Fibroblast of skin of right quadriceps (primary cell): ENCODE measurements around the gene PI16.
"Not testable (repeated sequence)": the region's sequence is repeated elsewhere in the genome, so short reads cannot be mapped to it uniquely, and the experiment has no call there.

Experiments
- DNase-seq: peaks from one replicate; pipeline ENCODE4 v3.0.0-alpha.2; 2013

The PI16 gene

DNA sequence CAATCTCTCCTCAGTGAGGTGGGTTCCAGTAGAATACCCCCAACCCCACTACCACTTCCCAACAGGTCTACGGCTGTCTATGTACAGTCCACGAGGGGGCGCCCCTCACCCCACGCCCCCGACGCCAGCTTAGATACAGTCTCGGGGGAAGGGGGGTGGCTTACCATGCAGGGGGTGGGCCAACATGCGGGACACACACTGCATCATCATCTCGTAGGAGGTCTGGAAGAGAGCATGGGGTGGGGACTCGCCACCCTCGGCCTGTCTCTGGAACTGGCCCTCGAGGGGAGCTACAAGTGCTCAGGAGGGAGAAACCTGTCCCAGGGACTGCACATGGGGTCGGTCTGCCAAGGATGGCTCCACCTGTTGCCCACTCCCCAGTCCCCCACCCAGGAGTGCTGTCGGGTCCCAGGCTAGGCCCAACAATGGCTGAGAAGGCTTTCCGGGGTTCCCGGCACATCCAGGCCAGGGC, 23.0 kb downstream of the PI16 start:
- peak; percentile 15 for DNase-seq

DNA sequence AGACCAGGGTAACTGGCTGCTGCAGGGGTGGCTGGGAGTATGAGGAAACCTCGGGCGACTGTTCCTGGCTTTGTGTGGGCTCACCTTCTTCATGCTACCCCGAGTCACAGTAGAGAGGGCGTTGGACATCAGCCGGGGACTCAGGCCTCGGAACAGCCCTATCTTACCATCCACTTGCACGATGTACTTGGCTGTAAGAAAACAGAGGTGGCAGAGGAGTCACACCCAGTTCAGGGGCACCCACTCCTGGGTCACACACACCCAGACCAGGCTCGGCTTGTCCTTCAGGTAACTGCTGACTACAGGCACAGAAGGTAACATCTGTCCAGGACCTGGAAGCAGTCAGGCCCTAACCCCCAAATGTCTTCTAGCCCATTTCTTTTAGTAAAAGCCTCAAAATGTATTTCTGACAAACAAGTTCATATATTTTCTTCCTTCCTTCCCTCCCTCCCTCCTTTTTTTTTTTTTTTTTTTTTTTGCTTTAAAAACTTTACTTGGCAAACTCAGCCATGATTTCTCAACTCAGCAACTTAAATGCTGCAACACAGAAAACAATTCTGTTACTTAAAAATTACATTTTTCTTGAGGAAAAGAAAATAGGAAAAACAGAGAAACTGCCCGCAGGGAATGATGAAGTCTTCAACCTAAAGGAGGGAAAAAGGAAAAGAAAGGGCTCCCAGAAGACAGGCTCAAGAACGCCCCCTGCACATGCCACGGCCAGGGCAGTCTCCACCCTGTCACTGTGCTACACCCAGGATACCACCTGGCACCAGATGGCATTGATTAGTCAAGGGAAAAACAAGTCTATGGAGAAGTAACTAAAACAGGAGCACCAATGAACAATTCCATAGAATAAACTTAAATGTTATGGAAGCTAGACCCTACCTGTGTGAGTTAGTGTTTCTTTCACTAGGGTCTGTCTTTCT, 24.1 kb downstream of the PI16 start:
- no peak for DNase-seq

DNA sequence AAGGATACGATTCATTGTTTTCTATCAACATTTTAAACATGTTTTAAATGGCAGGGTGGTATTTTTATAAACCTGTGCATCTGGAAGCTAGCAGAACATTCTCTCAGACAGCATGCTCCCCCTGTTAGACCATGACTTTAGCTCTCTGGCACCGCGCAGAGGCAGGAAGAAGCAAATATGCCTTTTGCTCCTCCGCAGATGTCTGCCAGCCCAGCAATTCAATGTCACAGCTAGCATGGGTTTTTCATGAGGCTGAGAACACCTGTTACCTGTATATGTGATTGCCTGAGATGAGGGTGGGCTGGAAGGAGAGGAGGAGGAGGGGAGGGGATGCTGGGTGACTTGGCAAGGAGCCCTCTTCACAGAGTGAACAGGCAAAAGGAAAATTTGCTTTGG, 24.8 kb downstream of the PI16 start:
- peak; percentile 64 for DNase-seq

DNA sequence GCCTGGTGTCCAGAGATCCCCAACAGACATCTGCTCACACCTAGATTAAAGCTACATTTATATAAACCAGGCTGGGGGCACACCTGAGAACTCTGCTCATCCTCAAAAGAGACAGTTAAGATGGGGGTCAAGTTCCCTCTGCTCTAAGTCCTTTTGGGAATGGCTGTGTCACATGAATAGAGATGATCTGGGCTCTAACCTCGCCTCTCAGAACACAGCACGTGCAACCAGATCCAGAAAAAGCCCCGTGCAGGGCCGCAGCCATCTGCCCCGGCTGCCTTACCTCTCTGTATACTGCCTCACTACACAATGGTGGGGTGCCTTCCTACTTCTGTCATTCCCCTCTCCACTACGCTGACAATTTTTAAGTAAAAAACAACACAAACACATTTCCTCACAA, 25.6 kb downstream of the PI16 start:
- no peak for DNase-seq

DNA sequence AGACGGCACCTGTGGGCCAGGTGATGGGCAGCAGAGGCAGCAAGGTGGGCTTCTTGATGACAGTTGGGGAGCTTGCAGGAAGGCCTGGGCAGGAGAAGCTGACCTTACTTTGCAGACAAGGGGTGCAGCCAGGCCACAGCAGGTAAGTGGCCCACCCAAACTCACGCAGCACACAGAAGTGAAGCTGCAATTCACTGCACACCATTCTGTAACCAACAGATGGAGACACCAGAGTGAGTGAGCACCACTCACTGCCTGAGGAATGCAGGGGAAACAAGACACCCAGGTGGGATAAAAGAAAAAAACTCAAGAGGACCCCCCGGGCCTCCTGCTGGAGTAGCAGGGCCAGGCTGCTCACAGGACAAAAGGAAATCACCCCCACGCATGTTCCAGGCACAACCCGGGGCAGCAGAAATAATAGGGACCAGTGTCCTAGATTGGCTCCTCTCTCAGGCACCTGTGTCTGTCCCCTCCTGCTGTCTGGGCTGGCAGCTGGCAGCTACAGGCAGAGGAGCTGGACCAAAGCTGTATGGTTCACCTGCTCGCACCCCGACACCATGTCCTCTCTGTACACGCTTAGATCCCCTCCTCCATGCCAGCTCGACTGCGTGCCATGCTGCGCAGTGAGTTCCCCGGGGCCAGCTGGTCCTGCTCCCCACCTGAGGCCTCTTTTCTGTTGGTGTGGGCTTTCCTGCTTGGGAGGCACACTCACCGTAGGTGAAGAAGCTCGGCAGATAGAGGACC, 26.5 kb downstream of the PI16 start:
- no peak for DNase-seq

DNA sequence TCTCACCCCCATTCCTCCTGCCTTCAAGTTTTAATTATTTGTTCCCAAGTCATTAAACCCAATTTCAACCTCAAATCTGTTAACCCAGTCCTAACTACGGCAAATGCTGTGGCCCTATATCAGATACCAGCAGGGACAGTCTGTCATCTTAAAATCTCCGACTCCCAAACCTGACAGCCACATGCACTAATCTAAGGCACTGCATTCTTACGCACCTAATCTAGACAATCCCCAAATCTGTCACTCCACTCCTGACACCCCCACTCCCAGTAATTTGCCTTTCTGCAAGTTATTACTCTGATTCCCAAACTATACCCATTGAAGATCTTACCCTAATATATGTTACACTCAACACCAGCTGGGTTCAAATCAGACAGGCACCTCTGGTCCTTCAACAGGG, 29.0 kb downstream of the PI16 start:
- DNase-seq = no peak

DNA sequence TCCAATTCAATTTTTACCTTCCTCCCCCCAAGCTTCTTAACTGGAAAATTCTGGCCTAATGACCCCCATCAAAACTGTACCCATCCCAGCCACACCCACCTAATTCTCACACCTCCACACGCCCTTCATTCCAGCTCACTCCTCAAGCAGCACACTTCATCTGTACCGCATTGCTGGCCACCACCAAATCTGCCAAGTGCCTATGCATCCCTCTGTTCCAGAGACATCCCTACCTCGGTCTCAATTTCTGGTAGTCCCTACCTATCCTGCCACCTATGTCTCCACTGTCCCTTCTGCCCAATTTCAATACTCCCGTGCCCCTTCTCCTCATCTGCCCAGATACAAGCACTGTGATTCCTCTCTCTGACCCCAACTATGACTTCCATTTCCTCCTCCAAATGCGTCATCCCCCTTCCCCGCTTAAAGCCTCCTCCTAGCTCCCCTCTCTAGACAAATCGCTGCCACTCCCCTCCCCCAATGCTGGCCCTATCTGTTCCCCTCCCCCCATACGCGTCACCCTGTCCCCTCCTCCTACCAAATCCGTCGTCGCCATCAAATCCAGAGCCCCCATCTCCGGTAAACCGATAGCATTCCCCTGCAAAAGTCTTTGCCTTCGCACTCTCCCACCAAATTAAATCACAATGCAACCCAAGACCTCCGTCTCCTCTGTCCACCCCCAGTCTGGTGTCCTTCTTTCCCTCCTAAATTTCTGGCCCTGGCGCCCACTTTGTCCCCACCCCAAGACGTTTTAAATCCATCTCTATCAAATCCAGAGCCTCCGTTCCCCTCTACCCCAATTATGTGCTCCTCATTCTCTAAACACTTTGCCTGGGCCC, 30.3 kb downstream of the PI16 start:
- peak; percentile 85 for DNase-seq

DNA sequence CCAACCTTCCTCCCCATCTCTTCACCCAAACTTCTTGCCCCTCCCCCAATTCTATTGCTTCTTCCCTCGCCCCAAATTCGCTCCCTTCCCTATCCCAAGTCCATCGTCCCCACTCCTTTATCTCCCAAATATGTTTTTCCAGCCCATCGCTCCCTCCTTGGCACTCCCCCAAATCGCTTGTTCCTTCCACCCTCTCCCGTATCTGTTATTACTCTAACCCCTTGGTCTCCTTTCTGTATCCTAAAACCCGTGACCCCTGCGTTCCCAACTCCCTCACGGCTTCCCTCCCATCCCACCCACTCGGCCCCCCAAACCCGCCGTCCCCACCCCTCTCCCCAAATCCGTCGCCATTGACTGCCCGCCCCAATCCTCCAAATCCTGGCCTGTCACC, 30.9 kb downstream of the PI16 start:
- no peak for DNase-seq

DNA sequence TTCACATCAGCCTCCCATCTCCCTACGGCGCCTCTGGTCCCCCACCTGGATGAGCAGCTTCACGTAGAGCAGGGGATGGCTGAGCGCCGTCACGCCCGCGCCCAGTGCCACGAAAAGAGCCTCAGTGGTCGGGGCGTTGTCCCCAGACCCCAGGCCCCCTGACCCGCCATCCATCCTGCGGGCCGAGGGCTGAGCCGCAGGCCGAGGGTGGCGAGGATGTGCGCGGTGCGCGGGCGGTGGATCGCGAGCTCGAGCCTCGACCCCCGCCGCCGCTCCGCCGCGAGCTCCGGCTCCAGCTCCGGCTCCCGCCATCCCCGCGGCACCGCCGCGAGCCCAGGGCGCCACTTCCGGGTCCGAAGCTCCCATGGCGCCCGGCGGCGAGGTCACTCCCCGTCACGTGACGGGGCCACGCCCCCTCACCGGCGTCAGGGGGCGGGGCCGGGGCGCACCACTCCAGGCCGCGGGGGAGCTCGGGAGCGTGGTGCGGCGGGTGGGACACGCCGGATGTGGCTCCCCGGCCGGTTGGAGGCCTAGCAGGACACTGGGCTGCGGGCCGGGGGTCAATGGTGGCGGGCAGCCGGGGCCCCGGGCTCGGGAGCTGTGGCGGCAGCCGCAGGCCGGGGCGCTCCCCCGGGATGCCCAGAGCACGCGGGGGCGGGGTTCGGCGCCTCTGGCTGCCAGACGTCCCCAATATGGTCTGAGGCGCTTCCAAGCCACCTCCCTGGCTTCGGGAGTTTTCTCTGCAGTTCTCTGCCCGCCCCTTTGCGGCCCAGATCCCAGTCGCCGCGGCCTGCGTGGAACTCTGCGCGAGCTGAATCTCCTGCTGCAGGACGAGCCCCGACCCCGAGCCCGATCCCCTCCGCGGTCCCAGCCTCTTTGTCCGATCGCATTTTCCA, 31.5 kb downstream of the PI16 start, which contains the start of gene MTCH1:
Gene MTCH1, minus strand, starts transcription at position 389 of the 896 bp plus-strand sequence. Its CDS starts 23 bp downstream, at position 366.
- peak; percentile 91 for DNase-seq

DNA sequence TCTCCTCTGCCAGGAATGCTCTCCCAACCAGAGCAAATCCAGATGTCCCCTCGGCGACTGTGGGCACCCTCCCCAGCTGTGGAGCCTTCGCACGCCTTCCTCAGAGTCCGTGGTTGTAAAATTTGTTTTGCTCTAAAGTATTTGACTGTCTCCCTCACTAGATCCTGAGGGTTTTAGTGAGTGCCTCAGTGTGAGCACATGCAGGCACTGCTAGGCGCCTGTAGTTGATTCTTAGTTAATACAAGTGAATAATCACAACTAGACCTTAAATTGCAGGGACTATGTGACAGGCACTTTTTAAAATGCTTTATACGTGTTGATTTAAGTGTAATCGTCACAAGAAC, 32.1 kb downstream of the PI16 start:
- DNase-seq = no peak

DNA sequence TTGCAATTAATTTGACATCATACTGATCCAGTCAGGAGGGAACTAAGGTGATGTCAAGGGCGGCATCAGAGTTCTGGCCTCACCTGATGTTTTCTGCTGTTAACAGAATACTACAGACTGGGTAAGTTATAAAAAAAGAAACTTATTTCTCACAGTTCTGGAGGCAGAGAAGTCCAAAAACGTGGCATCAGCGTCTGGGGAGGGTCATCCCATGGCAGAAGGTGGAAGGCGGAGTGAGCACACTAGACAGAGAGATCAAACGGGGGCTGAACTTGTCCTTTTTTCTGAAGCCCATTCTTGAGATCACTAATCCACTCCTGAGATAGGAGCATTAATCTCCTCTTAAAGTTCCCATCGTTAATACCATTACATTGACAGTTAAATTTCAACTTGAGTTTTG, 34.7 kb downstream of the PI16 start:
- no peak for DNase-seq

DNA sequence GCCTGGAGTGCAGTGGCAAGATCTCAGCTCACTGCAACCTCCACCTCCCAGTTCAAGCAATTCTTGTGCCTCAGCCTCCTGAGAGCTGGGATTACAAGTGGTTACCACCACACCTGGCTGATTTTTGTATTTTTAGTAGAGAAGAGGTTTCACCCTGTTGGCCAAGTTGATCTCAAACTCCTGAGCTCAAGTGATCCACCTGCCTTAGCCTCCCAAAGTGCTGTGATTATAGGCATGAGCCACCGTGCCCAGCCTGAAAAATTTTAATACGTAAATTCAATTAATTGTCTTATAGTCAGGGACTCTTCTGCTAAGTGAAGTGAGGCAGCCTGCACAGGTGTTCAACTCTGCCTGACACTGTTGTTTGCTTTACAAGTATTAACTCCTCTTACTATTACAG, 35.9 kb downstream of the PI16 start:
- DNase-seq = not testable (repeated sequence)

DNA sequence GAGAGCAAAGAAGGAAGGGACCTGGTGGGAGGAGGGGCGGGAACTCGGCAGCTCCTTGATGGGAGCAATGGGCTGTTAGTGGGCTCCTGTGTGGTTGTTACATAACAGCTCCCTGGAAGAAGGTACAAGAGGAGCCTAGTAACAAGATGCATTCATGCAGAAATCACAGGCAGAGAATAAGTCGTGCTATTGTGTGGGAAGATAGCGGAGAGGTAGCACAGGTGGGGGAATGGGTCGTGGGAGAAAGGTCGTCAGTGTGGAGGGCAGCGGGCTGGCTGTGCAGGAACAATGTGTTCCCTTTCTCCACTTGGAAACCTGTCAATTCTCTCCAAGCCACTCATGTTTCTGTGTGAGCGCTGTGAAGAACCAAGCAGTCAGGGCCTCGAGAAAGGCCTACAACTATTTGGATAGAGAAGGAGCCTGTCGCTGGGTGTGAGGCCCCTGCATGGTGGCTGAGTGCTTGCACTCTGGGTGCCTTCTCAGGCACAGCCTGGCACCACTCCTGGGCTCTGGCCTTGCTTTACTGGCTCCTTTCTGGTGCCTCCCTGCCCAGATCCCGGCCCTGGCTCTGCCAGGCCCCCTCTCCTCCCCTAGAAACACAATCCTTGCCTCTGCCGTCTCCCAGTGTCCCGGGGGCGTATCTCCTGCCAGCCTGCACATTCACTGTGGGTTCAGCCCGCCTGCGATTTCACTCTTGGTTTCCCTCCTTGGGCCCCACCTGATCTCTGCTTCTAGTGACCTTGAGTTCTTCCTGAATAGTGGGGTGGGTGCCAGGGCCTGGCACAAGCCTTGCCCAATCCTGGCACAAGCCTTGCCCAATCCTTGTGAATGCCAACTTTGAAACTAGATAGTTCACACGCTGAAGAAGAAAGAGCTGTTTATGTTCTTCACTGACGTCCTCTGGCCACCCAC, 43.5 kb downstream of the PI16 start:
- no peak for DNase-seq

DNA sequence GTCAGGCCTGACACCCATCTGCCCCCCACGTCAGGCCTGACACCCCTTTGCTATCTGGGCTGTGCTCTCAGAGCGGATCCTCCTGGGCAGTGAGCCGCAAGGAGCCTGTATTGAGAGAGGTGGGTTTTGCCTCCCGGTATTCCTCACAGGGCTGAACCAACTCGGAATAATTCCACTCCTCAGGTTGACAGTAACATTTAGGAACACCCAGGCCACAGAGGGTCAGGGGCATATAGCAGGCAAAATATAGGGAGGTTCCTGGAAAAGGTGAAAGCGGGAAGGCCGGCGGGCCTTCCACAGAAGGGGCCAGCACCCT, 44.1 kb downstream of the PI16 start:
- no peak for DNase-seq

DNA sequence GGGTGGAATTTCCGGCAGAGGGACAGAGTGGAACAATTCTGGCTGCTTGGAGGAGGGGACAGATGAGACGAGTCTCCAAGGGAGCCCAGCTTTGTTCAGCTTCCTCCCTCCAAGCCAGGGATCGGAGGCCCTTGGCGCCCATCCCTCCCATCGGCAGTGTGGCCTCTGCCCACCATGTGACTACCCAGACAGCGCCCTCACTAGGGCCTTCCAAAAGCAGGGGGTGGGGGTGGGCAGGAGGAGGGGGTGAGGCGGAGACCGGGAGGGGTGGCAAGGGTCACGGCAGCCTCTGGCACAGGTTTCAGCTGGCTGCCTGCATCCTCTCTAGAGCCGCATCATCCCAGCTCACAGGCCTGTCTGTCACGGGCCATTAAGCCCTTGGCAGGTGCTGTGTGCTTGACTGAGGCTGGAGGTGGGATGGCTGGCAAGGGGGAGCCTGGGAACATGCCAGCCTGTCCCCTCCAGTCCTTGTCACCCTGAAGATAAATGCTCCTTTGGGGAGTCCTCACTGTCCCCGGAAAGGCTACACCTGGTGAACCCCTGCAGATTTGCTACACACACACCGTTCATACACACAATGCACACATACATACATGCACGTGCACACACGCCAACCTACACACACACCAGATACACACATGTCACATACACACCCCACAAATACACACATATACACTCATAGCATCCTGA, 44.7 kb downstream of the PI16 start:
- no peak for DNase-seq

DNA sequence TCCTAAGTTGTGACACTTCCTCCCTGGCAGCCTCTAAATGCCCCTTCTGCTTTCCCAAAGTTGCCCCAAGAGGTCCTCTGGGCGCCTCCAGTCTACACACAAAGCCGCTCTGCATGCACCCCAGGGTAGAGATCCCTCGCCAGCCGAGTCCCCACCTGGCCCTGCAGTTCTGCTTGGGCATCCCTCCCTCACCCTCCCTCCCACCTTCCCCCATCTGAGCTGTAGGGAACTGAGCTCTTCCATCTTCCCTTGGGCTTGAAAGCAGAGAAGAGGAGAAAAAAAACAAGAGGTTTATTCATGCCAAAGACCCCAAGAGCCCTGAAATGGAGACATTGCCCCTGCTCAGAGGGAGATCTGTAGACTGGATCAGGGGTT, 45.2 kb downstream of the PI16 start:
- no peak for DNase-seq

DNA sequence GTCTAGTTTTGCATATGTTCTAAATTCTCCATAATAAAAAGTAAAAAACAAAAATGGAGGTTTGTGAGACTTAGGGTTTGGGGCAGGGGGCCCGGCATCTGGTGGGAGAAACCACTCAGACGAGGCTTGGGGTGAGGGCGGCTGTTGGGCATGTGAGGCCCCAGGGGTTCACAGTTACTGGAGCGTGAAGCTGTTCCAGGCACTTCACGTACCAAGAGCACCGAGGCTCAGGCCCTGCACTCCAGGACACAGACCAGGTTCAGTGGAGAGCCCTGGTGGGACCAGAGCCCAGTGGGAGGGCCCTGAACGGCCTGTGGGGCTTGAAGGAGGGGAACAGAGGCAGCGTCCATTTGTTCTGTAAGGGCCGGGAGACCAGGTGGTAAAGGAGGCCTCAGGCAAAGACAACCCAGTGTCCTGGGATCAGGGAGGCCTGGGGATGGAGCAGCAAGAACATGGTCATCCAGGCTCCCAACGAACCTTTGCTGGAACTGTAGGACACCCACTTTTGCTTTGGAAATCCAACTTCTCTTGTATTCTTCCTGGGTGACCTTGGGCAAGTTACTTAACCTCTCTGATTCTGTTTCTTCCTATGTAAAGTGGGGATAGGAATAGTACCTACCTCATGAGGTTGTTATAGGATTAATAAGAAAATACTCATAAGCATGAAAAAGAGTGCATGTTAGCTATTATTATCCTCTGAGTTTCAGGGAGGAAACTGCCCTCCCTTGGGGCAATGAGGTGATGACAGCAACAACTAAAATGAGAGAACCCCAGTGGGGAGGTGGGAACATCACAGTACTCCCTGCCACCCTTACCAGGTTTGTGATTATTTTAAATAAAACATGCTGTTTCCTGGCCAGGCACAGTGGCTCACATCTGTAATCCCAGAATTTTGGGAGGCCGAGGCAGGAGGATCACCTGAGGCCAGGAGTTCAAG, 49.8 kb downstream of the PI16 start:
- no peak for DNase-seq

DNA sequence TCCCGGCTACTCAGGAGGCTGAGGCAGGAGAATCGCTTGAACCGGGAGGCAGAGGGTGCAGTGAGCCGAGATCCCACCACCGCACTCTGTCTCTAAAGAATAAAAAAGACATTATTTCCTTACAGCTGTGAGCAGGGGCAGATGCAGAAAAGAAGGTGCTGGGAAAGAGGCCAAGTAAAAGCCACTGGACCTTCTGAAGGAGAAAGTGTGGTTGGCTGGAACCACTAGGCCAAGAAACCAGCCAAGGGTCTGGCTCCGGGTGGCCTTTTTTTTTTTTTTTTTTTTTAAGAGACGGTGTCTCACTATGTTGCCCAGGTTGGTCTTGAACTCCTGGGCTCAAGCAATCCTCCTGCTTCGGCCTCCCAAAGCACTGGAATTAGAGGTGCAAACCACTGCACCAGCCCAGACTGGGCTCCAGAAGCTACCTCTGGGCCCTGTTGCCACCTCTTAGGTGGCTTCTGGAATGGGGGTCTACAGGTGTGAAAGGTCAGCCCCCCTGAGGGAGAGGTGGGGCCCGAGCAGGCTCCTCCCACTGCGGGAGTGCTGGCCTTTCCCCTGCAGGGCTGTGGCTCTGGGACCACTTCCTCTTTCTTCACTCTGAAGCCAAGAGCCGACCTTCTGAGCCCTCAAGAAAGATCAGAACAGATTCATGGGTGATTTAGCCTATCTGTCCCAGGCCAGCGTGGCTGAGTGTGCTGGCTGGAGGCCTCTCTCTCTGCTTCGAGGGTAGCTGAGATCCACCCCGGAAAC, 50.7 kb downstream of the PI16 start, which contains the start of gene FGD2:
Gene FGD2, plus strand, starts transcription at position 595 of the 750 bp plus-strand sequence. CDS start 163 bp downstream, outside the sequence.
- DNase-seq = no peak
